Trophoblast cell (in vitro differentiated cells and primary cell): ENCODE results near the gene RNF17.

Experiments
- DNase-seq, 2 donors: peaks; one replicate each; pipeline ENCODE4 v3.0.0-alpha.2; 2016
- H2AFZ ChIP-seq: 2 replicates; pipeline ENCODE4 v1.6.1; 2013; ENCODE audit warnings: low read length, moderate library complexity, mild to moderate bottlenecking; ENCODE audit not compliant: insufficient read depth, poor library complexity
- H2AK5ac ChIP-seq: 2 replicates; pipeline ENCODE4 v1.6.1; 2013; ENCODE audit warnings: mild to moderate bottlenecking, low read length
- H2BK120ac ChIP-seq: 2 replicates; pipeline ENCODE4 v1.6.1; 2013; ENCODE audit warnings: low read length, mild to moderate bottlenecking, moderate library complexity; ENCODE audit not compliant: insufficient read depth, poor library complexity
- H2BK12ac ChIP-seq: 2 replicates; pipeline ENCODE4 v1.6.1; 2013; ENCODE audit warnings: mild to moderate bottlenecking, low read length, moderate library complexity
- H2BK5ac ChIP-seq: 2 replicates; pipeline ENCODE4 v1.6.1; 2013; ENCODE audit warnings: low read length, low read depth, moderate library complexity, mild to moderate bottlenecking; ENCODE audit not compliant: poor library complexity
- H3K14ac ChIP-seq: 2 replicates; pipeline ENCODE4 v1.6.1; 2013; ENCODE audit warnings: mild to moderate bottlenecking, low read length
- H3K18ac ChIP-seq: 2 replicates; pipeline ENCODE4 v1.6.1; 2013; ENCODE audit warnings: mild to moderate bottlenecking, low read length
- H3K23ac ChIP-seq: 2 replicates; pipeline ENCODE4 v1.6.1; 2013; ENCODE audit warnings: low read length
- H3K27ac ChIP-seq: 2 replicates; pipeline ENCODE4 v1.5.1; 2013; ENCODE audit warnings: low read depth, mild to moderate bottlenecking, inconsistent platforms, low read length, moderate library complexity
- H3K27me3 ChIP-seq: 2 replicates; pipeline ENCODE4 v1.6.1; 2013; ENCODE audit warnings: inconsistent platforms, mild to moderate bottlenecking, low read length, moderate library complexity; ENCODE audit not compliant: insufficient read depth
- H3K36me3 ChIP-seq, 2 experiments: 1 replicate in 1 of 2; 2 replicates in 1 of 2; pipeline ENCODE4 v1.6.1; 2013; ENCODE audit warnings: low read length in 2 of 2, mild to moderate bottlenecking in 2 of 2, moderate library complexity in 1 of 2; ENCODE audit not compliant: insufficient read depth in 2 of 2, control insufficient read depth in 1 of 2
- H3K4ac ChIP-seq: 2 replicates; pipeline ENCODE4 v1.6.1; 2013; ENCODE audit warnings: low read depth, mild to moderate bottlenecking, low read length, moderate library complexity
- H3K4me1 ChIP-seq, 2 experiments: 1 replicate in 1 of 2; 2 replicates in 1 of 2; pipeline ENCODE4 v1.6.1; 2013; ENCODE audit warnings: low read length in 2 of 2, mild to moderate bottlenecking in 2 of 2, moderate library complexity in 1 of 2; ENCODE audit not compliant: insufficient read depth in 2 of 2, control insufficient read depth in 1 of 2
- H3K4me2 ChIP-seq: 2 replicates; pipeline ENCODE4 v1.6.1; 2013; ENCODE audit warnings: inconsistent platforms, mild to moderate bottlenecking, low read length, moderate library complexity
- H3K4me3 ChIP-seq: 2 replicates; pipeline ENCODE4 v1.5.1; 2013; ENCODE audit warnings: mild to moderate bottlenecking, low read depth, low read length, inconsistent platforms
- H3K79me1 ChIP-seq: one replicate; pipeline ENCODE4 v1.6.1; 2013; ENCODE audit warnings: low read length
- H3K79me2 ChIP-seq: 2 replicates; pipeline ENCODE4 v1.6.1; 2013; ENCODE audit warnings: low read length, mild to moderate bottlenecking; ENCODE audit not compliant: control insufficient read depth, insufficient read depth, poor library complexity
- H3K9ac ChIP-seq: 2 replicates; pipeline ENCODE4 v1.6.1; 2013; ENCODE audit warnings: mild to moderate bottlenecking, low read length
- H3K9me3 ChIP-seq: 2 replicates; pipeline ENCODE4 v1.6.1; 2013; ENCODE audit warnings: low read depth, mild to moderate bottlenecking, control low read depth, inconsistent platforms, low read length; ENCODE audit not compliant: insufficient read depth
- H4K12ac ChIP-seq: 2 replicates; pipeline ENCODE4 v1.6.1; 2013; ENCODE audit warnings: low read depth, mild to moderate bottlenecking, low read length, moderate library complexity
- H4K8ac ChIP-seq: 2 replicates; pipeline ENCODE4 v1.6.1; 2013; ENCODE audit warnings: low read depth, mild to moderate bottlenecking, low read length, moderate library complexity
- H4K91ac ChIP-seq: one replicate; pipeline ENCODE4 v1.6.1; 2013; ENCODE audit warnings: low read depth, mild to moderate bottlenecking, low read length, moderate library complexity
- WGBS: extraction: QIAGEN DNeasy Blood & Tissue Kit; methylation state at CpG from one replicate; pipeline ENCODE4 v1.1.7; 2013; ENCODE audit warnings: missing lambda C conversion rate; ENCODE audit not compliant: insufficient read length, insufficient coverage; ENCODE audit errors: extremely low coverage; 5-methylcytosine and 5-hydroxymethylcytosine counted together

Gene RNF17

GRCh38 chr13:24887759-24888158 lies 123.8 kb downstream of the RNF17 start:
- H2BK5ac ChIP-seq, result no peak overlapping the region
- H2AK5ac ChIP-seq, result no peak overlapping the region
- no peak overlapping the region for H3K4me2 ChIP-seq
- peaks cover 18 to 37% of the 10 kb centered on the region in 2 experiments for H3K36me3 ChIP-seq
- H2AFZ ChIP-seq, result no peak overlapping the region
- peaks cover 0 to 5% of the 10 kb centered on the region in 2 experiments for H3K4me1 ChIP-seq
- no peaks in the 10 kb centered on the region for H3K9me3 ChIP-seq
- no peak overlapping the region for H3K27ac ChIP-seq
- no peak overlapping the region for H3K18ac ChIP-seq
- no CpG with 5 or more reads among the region's 6 CpGs for WGBS
- no peak overlapping the region for H4K91ac ChIP-seq
- no peaks in the 10 kb centered on the region for H3K27me3 ChIP-seq
- no peaks in the 10 kb centered on the region for H3K79me1 ChIP-seq
- no peak overlapping the region for H3K9ac ChIP-seq
- H3K4ac ChIP-seq, result no peak overlapping the region
- no peak overlapping the region for H3K4me3 ChIP-seq
- no peak overlapping the region for H4K8ac ChIP-seq
- H3K79me2 ChIP-seq, result no peaks in the 10 kb centered on the region
- no peak for DNase-seq
- no peak overlapping the region for H3K14ac ChIP-seq
- H2BK12ac ChIP-seq, result no peak overlapping the region
- no peak overlapping the region for H4K12ac ChIP-seq
- no peak overlapping the region for H3K23ac ChIP-seq
- no peak overlapping the region for H2BK120ac ChIP-seq

GRCh38 chr13:24888291-24888931 lies 124.4 kb downstream of the RNF17 start:
- no peak overlapping the region for H4K91ac ChIP-seq
- no CpG with 5 or more reads among the region's 3 CpGs for WGBS

DNA sequence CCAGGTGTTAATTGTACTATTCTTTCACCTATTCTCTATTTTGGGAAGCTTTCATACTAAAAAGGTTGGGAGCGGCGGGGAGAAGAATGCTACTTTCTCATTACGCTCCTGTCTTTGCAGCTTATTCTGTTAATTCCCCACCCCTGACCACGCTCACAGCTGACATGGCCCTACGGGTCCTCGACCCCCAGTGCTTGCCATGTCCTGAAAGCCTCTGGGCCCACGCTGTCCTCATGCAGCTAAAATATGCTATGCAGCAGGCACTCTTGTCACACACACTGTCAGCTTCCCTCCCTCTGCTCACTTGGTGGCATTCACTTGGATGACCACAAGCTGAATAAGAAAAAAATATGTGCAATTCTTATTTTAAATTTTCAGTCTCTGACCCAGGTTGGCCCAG lies 126.3 kb downstream of the RNF17 start:
- peaks cover 2% of the 10 kb centered on the region for H3K79me2 ChIP-seq
- H2BK5ac ChIP-seq, result no peak overlapping the region
- no peak overlapping the region for H3K14ac ChIP-seq
- H3K79me1 ChIP-seq, result no peaks in the 10 kb centered on the region
- no peak overlapping the region for H2AK5ac ChIP-seq
- no peaks in the 10 kb centered on the region for H3K4me1 ChIP-seq
- no peaks in the 10 kb centered on the region for H3K27me3 ChIP-seq
- no peak overlapping the region for H3K4me3 ChIP-seq
- H3K27ac ChIP-seq, result no peak overlapping the region
- H2BK120ac ChIP-seq, result no peak overlapping the region
- no peak overlapping the region for H3K4ac ChIP-seq
- no peak for DNase-seq
- peaks cover 29 to 46% of the 10 kb centered on the region in 2 experiments for H3K36me3 ChIP-seq
- no peak overlapping the region for H4K12ac ChIP-seq
- H3K18ac ChIP-seq, result no peak overlapping the region
- no peak overlapping the region for H3K23ac ChIP-seq
- H2AFZ ChIP-seq, result no peak overlapping the region
- WGBS, result no CpG with 5 or more reads among the region's 7 CpGs
- H4K91ac ChIP-seq, result no peak overlapping the region
- peaks cover 3% of the 10 kb centered on the region for H3K9me3 ChIP-seq
- H2BK12ac ChIP-seq, result no peak overlapping the region
- no peak overlapping the region for H4K8ac ChIP-seq
- H3K4me2 ChIP-seq, result no peak overlapping the region
- no peak overlapping the region for H3K9ac ChIP-seq

More at GRCh38 chr13:24888291-24888931, 124.4 kb downstream of the RNF17 start:
- no peak overlapping the region for H3K4me3 ChIP-seq
- peaks cover 0 to 5% of the 10 kb centered on the region in 2 experiments for H3K4me1 ChIP-seq
- no peak overlapping the region for H2BK12ac ChIP-seq
- no peaks in the 10 kb centered on the region for H3K9me3 ChIP-seq
- H3K27ac ChIP-seq, result no peak overlapping the region
- no peak overlapping the region for H3K4ac ChIP-seq
- H3K4me2 ChIP-seq, result no peak overlapping the region
- H3K9ac ChIP-seq, result no peak overlapping the region
- H3K18ac ChIP-seq, result no peak overlapping the region
- peaks cover 20 to 40% of the 10 kb centered on the region in 2 experiments for H3K36me3 ChIP-seq
- H4K12ac ChIP-seq, result no peak overlapping the region
- H3K79me1 ChIP-seq, result no peaks in the 10 kb centered on the region
- H2BK120ac ChIP-seq, result no peak overlapping the region
- H2BK5ac ChIP-seq, result no peak overlapping the region
- no peak overlapping the region for H2AFZ ChIP-seq
- H3K27me3 ChIP-seq, result no peaks in the 10 kb centered on the region
- no peak overlapping the region for H3K14ac ChIP-seq
- no peak for DNase-seq
- no peak overlapping the region for H3K23ac ChIP-seq
- no peak overlapping the region for H4K8ac ChIP-seq
- H2AK5ac ChIP-seq, result no peak overlapping the region
- H3K79me2 ChIP-seq, result no peaks in the 10 kb centered on the region

DNA sequence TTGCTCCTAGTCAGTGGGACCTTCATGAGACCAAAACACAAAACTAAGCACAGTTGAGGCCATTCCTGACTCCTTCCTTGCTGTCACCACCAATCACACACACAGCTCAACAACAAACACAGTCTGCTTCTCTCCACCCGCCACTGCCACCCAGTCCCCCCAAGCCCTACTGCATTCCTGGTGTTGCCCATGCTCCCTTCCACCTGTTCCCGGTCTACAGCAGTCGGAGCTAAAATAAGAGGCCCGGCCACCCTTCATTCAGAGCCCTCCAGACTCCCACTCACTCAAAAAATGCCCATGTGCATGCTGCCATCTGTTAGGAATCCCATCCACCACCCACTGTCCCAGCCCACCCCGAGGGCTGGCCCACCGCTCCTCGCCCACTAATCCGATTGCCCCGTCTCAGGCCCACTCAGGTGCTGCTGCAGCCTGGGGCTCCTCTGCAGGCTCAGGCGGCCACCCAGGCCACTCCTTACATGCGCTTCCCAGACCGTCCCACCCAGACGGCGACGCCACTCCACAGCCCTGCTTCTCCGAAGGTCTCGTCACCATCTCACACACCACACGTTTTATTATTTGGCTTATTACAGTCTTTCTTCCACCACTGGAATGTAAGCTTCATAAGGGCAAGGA lies 127.6 kb downstream of the RNF17 start:
- no peak overlapping the region for H2BK5ac ChIP-seq
- no peak overlapping the region for H4K8ac ChIP-seq
- H3K4me3 ChIP-seq, result no peak overlapping the region
- no peak overlapping the region for H4K12ac ChIP-seq
- H3K23ac ChIP-seq, result no peak overlapping the region
- H2BK12ac ChIP-seq, result no peak overlapping the region
- no peak for DNase-seq
- H3K14ac ChIP-seq, result no peak overlapping the region
- H3K79me2 ChIP-seq, result peaks cover 2% of the 10 kb centered on the region
- H3K79me1 ChIP-seq, result no peaks in the 10 kb centered on the region
- no peak overlapping the region for H3K18ac ChIP-seq
- peaks cover 3% of the 10 kb centered on the region for H3K9me3 ChIP-seq
- H3K4ac ChIP-seq, result no peak overlapping the region
- no peak overlapping the region for H3K4me2 ChIP-seq
- no peak overlapping the region for H3K9ac ChIP-seq
- no peak overlapping the region for H4K91ac ChIP-seq
- H3K27me3 ChIP-seq, result no peaks in the 10 kb centered on the region
- no peak overlapping the region for H2BK120ac ChIP-seq
- H3K27ac ChIP-seq, result no peak overlapping the region
- no peak overlapping the region for H2AFZ ChIP-seq
- H3K4me1 ChIP-seq, result no peaks in the 10 kb centered on the region
- peaks cover 32 to 46% of the 10 kb centered on the region in 2 experiments for H3K36me3 ChIP-seq
- no CpG with 5 or more reads among the region's 18 CpGs for WGBS
- H2AK5ac ChIP-seq, result no peak overlapping the region
